ENCODE results near the gene IMMT.
A peak's percentile ranks its signal among the peaks of the same experiment; 100 is the strongest.

The IMMT gene

DNA sequence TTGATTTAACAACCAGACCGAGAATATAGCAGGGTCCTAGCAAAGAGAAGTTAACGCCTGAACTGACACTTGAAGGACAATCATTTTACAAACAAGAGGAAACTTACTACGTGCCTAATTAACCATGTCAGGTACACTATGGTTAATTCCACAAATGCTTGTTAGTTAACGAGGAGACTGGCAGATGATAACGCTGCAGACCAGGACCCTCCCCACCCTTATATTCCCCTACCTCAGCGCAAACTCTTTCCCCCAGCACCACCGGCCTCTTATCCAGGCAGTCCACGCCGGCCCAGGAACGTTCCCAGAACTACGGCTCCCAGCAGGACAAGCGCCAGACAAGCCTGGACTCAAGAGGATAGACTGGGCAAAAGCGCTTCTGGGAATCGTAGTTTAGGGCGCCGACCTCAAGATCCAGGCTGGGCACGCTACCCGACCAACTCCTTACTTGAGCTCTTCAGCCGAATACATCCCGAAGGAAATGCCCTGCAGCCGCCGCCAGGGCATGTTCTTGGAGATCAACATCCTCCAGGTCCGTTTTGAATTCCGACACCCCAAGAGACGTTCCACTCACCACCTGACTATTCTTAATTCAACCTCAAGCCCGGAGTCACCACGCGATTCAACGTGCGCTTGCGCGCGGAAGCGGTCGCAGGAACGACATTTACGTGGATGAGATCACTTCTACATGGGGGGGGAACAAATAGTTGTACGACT lies 89.9 kb downstream of the IMMT start, which contains the start of gene POLR1A:
TSS of gene POLR1A (minus strand) at position 635 of the 717 bp plus-strand sequence. CDS start at position 525, 110 bp downstream.
- DNase-seq (ENCODE audit: extremely low read depth, low read depth) = peak; percentile 85
- TF ChIP-seq CTCF (IDR thresholded peaks at IDR 0.05; ENCODE audit: low read depth, low read length) = 0 out of 2 replicates have a peak, but pooled peaks have one; percentile 0

DNA sequence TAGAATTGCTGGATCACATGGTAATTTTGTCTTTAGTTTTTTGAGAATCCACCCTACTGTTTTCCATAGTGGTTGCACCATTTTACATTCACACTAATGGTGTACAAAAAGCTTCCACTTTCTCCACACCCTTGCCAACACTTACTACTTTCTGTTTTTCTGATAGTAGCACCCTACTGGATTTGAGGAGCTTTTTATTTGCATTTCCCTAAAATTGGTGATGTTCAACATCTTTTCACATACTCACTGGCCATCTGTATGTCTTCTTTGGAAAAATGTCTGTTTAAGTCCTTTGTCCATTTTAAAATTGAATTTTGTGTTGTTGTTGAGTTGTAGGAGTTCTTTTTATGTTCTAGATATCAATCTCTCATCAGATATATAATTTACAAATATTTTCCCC lies 93.1 kb downstream of the IMMT start:
- DNase-seq (ENCODE audit: extremely low read depth, low read depth) = no peak
- TF ChIP-seq CTCF (IDR thresholded peaks at IDR 0.05; ENCODE audit: low read depth, low read length) = no peak

GRCh38 chr2:86097913-86098312 lies 97.3 kb downstream of the IMMT start:
- no peak for DNase-seq (ENCODE audit: extremely low read depth, low read depth)
- TF ChIP-seq CTCF (IDR thresholded peaks at IDR 0.05; ENCODE audit: low read depth, low read length) = no peak

- no peak for TF ChIP-seq CTCF (IDR thresholded peaks at IDR 0.05; ENCODE audit: low read depth, low read length)
- no peak for DNase-seq (ENCODE audit: extremely low read depth, low read depth)
These were observed 98.0 kb downstream of the IMMT start for GRCh38 chr2:86097114-86097896.

- no peak for DNase-seq (ENCODE audit: extremely low read depth, low read depth)
- no peak for TF ChIP-seq CTCF (IDR thresholded peaks at IDR 0.05; ENCODE audit: low read depth, low read length)
These were observed 101.0 kb downstream of the IMMT start for GRCh38 chr2:86094229-86094628.
